K562 (cell line): ENCODE results near the gene TPO. TPM values are rescaled to one million over a fixed set of nuclear protein-coding genes. Genes with fewer than 3 reads are reported as not detected.

ENCODE experiments used
- ATAC-seq: fragments of 200-7000 bp; cut with Tn5 transposase; 3 replicates; pipeline ENCODE4 v1.9.1; 2020; ENCODE audit warnings: moderate library complexity
- BruUV-seq: library from RNA; stranded (reverse); fragments of 400-500 nt; replicated peaks from 2 replicates; lab custom pipeline; 2021; lab: Mats Ljungman, UMichigan
- CTCF ChIA-PET: fragments of 300-600 bp; formaldehyde crosslinking; extraction: SDS; loops from one replicate; lab custom pipeline; 2021; ENCODE audit warnings: low intra/inter-chr PET ratio; lab: Yijun Ruan, JAX
- POLR2A ChIA-PET: fragments of 300-600, 350-650 bp; sonication (Branson Sonifier 250); formaldehyde crosslinking; extraction: SDS; loops from one replicate; lab custom pipeline; 2021; ENCODE audit warnings: antibody characterized with exemption, inconsistent platforms; lab: Yijun Ruan, JAX
- DNase-seq, 4 experiments: peaks; one replicate each; pipeline versions ENCODE4 v3.0.0 to v3.0.0-alpha.2; 2011 to 2018; ENCODE audit warnings: low spot score in 3 of 4, mixed read lengths in 3 of 4; ENCODE audit errors: extremely low read depth in 1 of 4
- FAIRE-seq: peaks from 2 replicates; lab custom pipeline; 2011; peaks lifted over from hg19 to GRCh38; lab: Jason Lieb, UNC
- H2AFZ ChIP-seq: 2 replicates; pipeline ENCODE4 v1.6.0; 2011; ENCODE audit warnings: low read depth, low read length, control low read depth, inconsistent platforms
- H3K27ac ChIP-seq: fragments of 200-600 bp; 3 replicates; pipeline ENCODE4 v1.8.0; 2011; ENCODE audit warnings: low read depth, mild to moderate bottlenecking, control low read depth, inconsistent platforms, low read length, moderate library complexity, mixed read lengths; ENCODE audit errors: extremely low read depth
- H3K27me3 ChIP-seq, 2 experiments: fragments of 300-600 bp in 1 of 2; 2 replicates in 1 of 2; 3 replicates in 1 of 2; pipeline versions ENCODE4 v1.6.0 to v1.8.0; 2011; ENCODE audit warnings: inconsistent platforms in 2 of 2, low read length in 2 of 2, mild to moderate bottlenecking in 1 of 2, mixed read lengths in 1 of 2, moderate library complexity in 1 of 2; ENCODE audit not compliant: control insufficient read depth in 2 of 2, insufficient read depth in 2 of 2
- H3K36me3 ChIP-seq: fragments of 300-600 bp; 3 replicates; pipeline ENCODE4 v1.8.0; 2011; ENCODE audit warnings: mild to moderate bottlenecking, low read length, inconsistent platforms; ENCODE audit not compliant: control insufficient read depth, insufficient read depth
- H3K4me1 ChIP-seq, 2 experiments: fragments of 200-600 bp in 1 of 2; replicated peaks in 1 of 2; 2 replicates in 1 of 2; 3 replicates in 1 of 2; pipeline versions ENCODE4 v1.5.1 to v1.8.0; 2011; ENCODE audit warnings: inconsistent platforms in 2 of 2, low read length in 2 of 2, mild to moderate bottlenecking in 1 of 2, mixed read lengths in 1 of 2, moderate library complexity in 1 of 2; ENCODE audit not compliant: control insufficient read depth in 2 of 2, insufficient read depth in 2 of 2
- H3K4me2 ChIP-seq: 2 replicates; pipeline ENCODE4 v1.6.1; 2011; ENCODE audit warnings: low read length, control low read depth, inconsistent platforms, mixed read lengths; ENCODE audit not compliant: insufficient read depth
- H3K4me3 ChIP-seq: fragments of 200-600 bp; sonication (generic), shearing (Covaris generic); 2 replicates; pipeline ENCODE4 v1.5.1; 2016; ENCODE audit warnings: control low read depth, inconsistent platforms
- H3K79me2 ChIP-seq: fragments of 200-600 bp; 3 replicates; pipeline ENCODE4 v1.8.0; 2011; ENCODE audit warnings: low read length, inconsistent platforms; ENCODE audit not compliant: control insufficient read depth, insufficient read depth
- H3K9ac ChIP-seq, 2 experiments: 2 replicates each; pipeline versions ENCODE4 v1.6.0 to v1.6.1; 2011; ENCODE audit warnings: low read depth in 2 of 2, low read length in 2 of 2, control low read depth in 1 of 2, inconsistent platforms in 1 of 2, mild to moderate bottlenecking in 1 of 2, mixed read lengths in 1 of 2; ENCODE audit not compliant: insufficient read depth in 1 of 2
- H3K9me1 ChIP-seq: one replicate; pipeline ENCODE4 v1.6.0; 2011; ENCODE audit warnings: inconsistent platforms, mild to moderate bottlenecking, low read length, moderate library complexity; ENCODE audit not compliant: control insufficient read depth, insufficient read depth
- H3K9me3 ChIP-seq: replicated peaks from 2 replicates; pipeline ENCODE4 v1.5.1; 2011; ENCODE audit warnings: low read depth, low read length, inconsistent platforms; ENCODE audit not compliant: control insufficient read depth, insufficient read depth
- H4K20me1 ChIP-seq: replicated peaks from 2 replicates; pipeline ENCODE4 v1.6.1; 2011; ENCODE audit warnings: low read length, inconsistent platforms, mixed read lengths; ENCODE audit not compliant: control insufficient read depth, insufficient read depth
- DNMT1 ChIP-seq: fragments of 450-650 bp; IDR thresholded peaks from 2 replicates; pipeline ENCODE4 v1.6.1; 2016; ENCODE audit warnings: antibody characterized with exemption, mild to moderate bottlenecking
- EHMT2 ChIP-seq: fragments of 450-650 bp; IDR thresholded peaks from 2 replicates; pipeline ENCODE4 v1.6.1; 2018; ENCODE audit warnings: antibody characterized with exemption
- ESRRA ChIP-seq: fragments of 450-650 bp; IDR thresholded peaks from 2 replicates; pipeline ENCODE4 v1.6.1; 2014; ENCODE audit warnings: low read depth, mild to moderate bottlenecking, moderate library complexity, borderline replicate concordance
- SNIP1 ChIP-seq: fragments of 450-650 bp; IDR thresholded peaks from 2 replicates; pipeline ENCODE4 v1.7.1; 2017; ENCODE audit warnings: low read depth, mild to moderate bottlenecking
- SRF ChIP-seq, 2 experiments: fragments of 250-450, 450-650 bp in 1 of 2; sonication (Bioruptor Pico) in 1 of 2; sonication (generic) in 1 of 2; formaldehyde crosslinking; IDR thresholded peaks; 2 replicates each; pipeline versions ENCODE4 v1.5.0 to v1.5.1; 2020 to 2022; ENCODE audit warnings: mild to moderate bottlenecking in 1 of 2, missing genetic modification reagents in 1 of 2
- TBL1XR1 ChIP-seq, 2 experiments: IDR thresholded peaks; 2 replicates each; pipeline ENCODE4 v1.6.1; 2012; ENCODE audit warnings: improper control_type of control experiment in 2 of 2, low read length in 2 of 2, mild to moderate bottlenecking in 1 of 2
- ZC3H11A ChIP-seq: IDR thresholded peaks from 2 replicates; pipeline ENCODE4 v1.6.1; 2012; ENCODE audit warnings: low read depth, low read length, improper control_type of control experiment
- ZEB2 ChIP-seq: fragments of 450-650 bp; IDR thresholded peaks from 2 replicates; pipeline ENCODE4 v1.6.1; 2016
- ZNF184 ChIP-seq: sonication (generic); formaldehyde crosslinking; IDR thresholded peaks from 2 replicates; pipeline ENCODE4 v1.5.0; 2020; ENCODE audit warnings: missing genetic modification reagents
- WGBS: fragments of 100-300 bp; shearing (Covaris generic); methylation state at CpG from one replicate; pipeline ENCODE4 v1.1.6; 2016; ENCODE audit warnings: low coverage, mixed read lengths; ENCODE audit not compliant: insufficient coverage; ENCODE audit errors: missing lambda C conversion rate; 5-methylcytosine and 5-hydroxymethylcytosine counted together
- in situ Hi-C: fragments of 300-500 bp; cut with MboI; formaldehyde crosslinking; loops from 4 replicates; pipeline ENCODE4 v1.15.0; 2018; ENCODE audit warnings: inconsistent platforms, mixed read lengths
- intact Hi-C: fragments of 100-400 bp; cut with micrococcal nuclease; formaldehyde crosslinking; loops from 2 replicates; pipeline ENCODE4 v1.14.2; 2022
- polyA plus RNA-seq, 8 experiments: library from polyadenylated mRNA; depleted of rRNA in 4 of 8; stranded (reverse) in 5 of 8; unstranded in 3 of 8; fragments of >200 nt; fragmentation: Nextera tagmentation in 2 of 8; fragmentation: Illumina TruSeq in 1 of 8; extraction: Ambion mirVana in 2 of 8; extraction: Trizol in 1 of 8; gene quantifications; 2 replicates each; pipeline versions ENCODE4 v1.2.1 to v1.2.3, GENCODE V29; 2011 to 2014; ENCODE audit warnings: inconsistent platforms in 1 of 8, missing spikeins in 1 of 8
- total RNA-seq, 7 experiments: library from RNA; depleted of rRNA in 6 of 7; stranded (reverse); fragments of >200 nt in 6 of 7; fragmentation: Illumina TruSeq in 2 of 7; extraction: Trizol in 2 of 7; gene quantifications; 2 replicates each; pipeline versions ENCODE4 v1.2.1 to v1.2.3, GENCODE V29; 2011 to 2021; ENCODE audit warnings: low replicate concordance in 1 of 7
- TF ChIP-seq, protein P1 (sequence below): fragments of 250-450 bp; sonication (Bioruptor Pico); IDR thresholded peaks from 2 replicates; pipeline ENCODE4 v1.5.0; 2021
- TF ChIP-seq, protein P2 (sequence below): fragments of 150-350 bp; conservative IDR thresholded peaks from 2 replicates; pipeline ENCODE4 v1.6.1; 2014; ENCODE audit warnings: low read length
- TF ChIP-seq, protein P3 (sequence below): fragments of 450-650 bp; conservative IDR thresholded peaks from 2 replicates; pipeline ENCODE4 v1.6.1; 2016; ENCODE audit warnings: missing genetic modification characterization, low read depth, mild to moderate bottlenecking, control low read depth, missing compliant biosample characterization

Gene TPO
- total and polyA plus RNA-seq, 9 of the 15 experiments (the other 6 are each of a cell fraction or from before 2014, with no cell fraction given) = not detected

DNA sequence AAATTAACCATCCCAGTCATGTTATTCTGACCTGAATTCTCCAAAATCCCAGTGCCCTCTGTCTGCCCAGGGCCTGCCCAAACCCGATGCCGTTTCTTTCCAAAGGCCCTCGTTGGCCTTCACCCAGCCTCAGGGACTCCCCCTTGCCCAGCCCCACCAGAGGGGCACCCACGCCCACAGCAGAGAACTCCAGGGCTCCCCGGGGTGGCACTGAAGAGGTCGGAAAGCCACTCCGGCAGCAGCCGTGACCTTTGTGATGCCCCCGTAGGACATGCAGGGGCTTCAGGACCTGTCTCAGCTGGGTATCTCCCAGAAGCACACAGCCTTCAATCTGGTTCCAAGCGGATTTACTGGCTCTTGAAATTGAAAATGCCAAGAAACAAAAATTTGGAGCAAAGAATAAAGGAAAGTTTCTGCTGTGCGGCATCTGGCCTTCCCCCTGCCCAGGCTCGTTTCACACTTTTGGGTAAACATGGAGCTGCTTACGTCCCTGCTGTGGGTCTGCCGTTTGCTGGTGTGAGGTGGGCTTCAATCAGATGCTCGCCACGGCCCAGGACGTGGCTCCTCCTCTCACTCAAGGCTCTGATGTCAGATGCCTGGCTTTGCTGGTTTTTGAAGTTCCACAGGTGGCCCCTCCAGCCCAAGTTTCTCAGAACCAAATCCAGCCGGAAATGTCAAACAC is 101.3 kb downstream of the TPO start:
- CTCF ChIA-PET = no interaction called here
- H4K20me1 ChIP-seq = no peaks in the 10 kb centered on the region
- no peak overlapping the region for H3K4me2 ChIP-seq
- no peak overlapping the region for H2AFZ ChIP-seq
- DNase-seq = no peak
- no peak for ATAC-seq
- no peaks in the 10 kb centered on the region for H3K36me3 ChIP-seq
- no peaks in the 10 kb centered on the region for H3K9me3 ChIP-seq
- peaks cover 0 to 35% of the 10 kb centered on the region in 2 experiments; a peak in 2 of 5 replicates for H3K27me3 ChIP-seq
- intact Hi-C loops = no loop called here
- TF ChIP-seq, protein P1, sequence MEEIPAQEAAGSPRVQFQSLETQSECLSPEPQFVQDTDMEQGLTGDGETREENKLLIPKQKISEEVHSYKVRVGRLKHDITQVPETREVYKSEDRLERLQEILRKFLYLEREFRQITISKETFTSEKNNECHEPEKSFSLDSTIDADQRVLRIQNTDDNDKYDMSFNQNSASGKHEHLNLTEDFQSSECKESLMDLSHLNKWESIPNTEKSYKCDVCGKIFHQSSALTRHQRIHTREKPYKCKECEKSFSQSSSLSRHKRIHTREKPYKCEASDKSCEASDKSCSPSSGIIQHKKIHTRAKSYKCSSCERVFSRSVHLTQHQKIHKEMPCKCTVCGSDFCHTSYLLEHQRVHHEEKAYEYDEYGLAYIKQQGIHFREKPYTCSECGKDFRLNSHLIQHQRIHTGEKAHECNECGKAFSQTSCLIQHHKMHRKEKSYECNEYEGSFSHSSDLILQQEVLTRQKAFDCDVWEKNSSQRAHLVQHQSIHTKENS (CRISPR knock-in tag) = no peak
- TF ChIP-seq, protein P2, sequence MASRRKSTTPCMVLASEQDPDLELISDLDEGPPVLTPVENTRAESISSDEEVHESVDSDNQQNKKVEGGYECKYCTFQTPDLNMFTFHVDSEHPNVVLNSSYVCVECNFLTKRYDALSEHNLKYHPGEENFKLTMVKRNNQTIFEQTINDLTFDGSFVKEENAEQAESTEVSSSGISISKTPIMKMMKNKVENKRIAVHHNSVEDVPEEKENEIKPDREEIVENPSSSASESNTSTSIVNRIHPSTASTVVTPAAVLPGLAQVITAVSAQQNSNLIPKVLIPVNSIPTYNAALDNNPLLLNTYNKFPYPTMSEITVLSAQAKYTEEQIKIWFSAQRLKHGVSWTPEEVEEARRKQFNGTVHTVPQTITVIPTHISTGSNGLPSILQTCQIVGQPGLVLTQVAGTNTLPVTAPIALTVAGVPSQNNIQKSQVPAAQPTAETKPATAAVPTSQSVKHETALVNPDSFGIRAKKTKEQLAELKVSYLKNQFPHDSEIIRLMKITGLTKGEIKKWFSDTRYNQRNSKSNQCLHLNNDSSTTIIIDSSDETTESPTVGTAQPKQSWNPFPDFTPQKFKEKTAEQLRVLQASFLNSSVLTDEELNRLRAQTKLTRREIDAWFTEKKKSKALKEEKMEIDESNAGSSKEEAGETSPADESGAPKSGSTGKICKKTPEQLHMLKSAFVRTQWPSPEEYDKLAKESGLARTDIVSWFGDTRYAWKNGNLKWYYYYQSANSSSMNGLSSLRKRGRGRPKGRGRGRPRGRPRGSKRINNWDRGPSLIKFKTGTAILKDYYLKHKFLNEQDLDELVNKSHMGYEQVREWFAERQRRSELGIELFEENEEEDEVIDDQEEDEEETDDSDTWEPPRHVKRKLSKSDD = no peak
- no peak for TF ChIP-seq SRF (CRISPR knock-in tag; IDR thresholded peaks at IDR 0.05)
- TF ChIP-seq SNIP1 = no peak
- TF ChIP-seq ZEB2 = no peak
- no peak for TF ChIP-seq ZC3H11A
- TF ChIP-seq EHMT2 = no peak
- TF ChIP-seq TBL1XR1 (IDR thresholded peaks at IDR 0.05; ENCODE audit: low read length in 2 of 2) = no peak
- no peak for TF ChIP-seq DNMT1
- no peak for TF ChIP-seq ZNF184 (CRISPR knock-in tag)
- TF ChIP-seq, protein P3, sequence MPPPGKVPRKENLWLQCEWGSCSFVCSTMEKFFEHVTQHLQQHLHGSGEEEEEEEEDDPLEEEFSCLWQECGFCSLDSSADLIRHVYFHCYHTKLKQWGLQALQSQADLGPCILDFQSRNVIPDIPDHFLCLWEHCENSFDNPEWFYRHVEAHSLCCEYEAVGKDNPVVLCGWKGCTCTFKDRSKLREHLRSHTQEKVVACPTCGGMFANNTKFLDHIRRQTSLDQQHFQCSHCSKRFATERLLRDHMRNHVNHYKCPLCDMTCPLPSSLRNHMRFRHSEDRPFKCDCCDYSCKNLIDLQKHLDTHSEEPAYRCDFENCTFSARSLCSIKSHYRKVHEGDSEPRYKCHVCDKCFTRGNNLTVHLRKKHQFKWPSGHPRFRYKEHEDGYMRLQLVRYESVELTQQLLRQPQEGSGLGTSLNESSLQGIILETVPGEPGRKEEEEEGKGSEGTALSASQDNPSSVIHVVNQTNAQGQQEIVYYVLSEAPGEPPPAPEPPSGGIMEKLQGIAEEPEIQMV (tag) = no peak
- no peak for TF ChIP-seq ESRRA
- TF ChIP-seq, all 486 proteins: peak for 0
- no peaks in the 10 kb centered on the region for H3K9me1 ChIP-seq
- WGBS = 1% methylated on average over 17 of the region's 18 CpGs
- no peaks in the 10 kb centered on the region for H3K4me1 ChIP-seq
- no TSS peak for BruUV-seq
- no peak overlapping the region for H3K4me3 ChIP-seq
- in situ Hi-C loops = no loop called here
- no peak overlapping the region for H3K9ac ChIP-seq
- H3K27ac ChIP-seq = no peak overlapping the region
- H3K79me2 ChIP-seq = no peaks in the 10 kb centered on the region
- POLR2A ChIA-PET = no interaction called here
- FAIRE-seq = no peak
